Measurements from ENCODE around the gene MARCO. TPM values are rescaled to one million over a fixed set of nuclear protein-coding genes. Genes with fewer than 3 reads are reported as not detected.

The MARCO gene
- total and polyA plus RNA-seq, 2 donors (not counting 3 experiments of a cell fraction or from before 2014, with no cell fraction given) = not detected

DNA sequence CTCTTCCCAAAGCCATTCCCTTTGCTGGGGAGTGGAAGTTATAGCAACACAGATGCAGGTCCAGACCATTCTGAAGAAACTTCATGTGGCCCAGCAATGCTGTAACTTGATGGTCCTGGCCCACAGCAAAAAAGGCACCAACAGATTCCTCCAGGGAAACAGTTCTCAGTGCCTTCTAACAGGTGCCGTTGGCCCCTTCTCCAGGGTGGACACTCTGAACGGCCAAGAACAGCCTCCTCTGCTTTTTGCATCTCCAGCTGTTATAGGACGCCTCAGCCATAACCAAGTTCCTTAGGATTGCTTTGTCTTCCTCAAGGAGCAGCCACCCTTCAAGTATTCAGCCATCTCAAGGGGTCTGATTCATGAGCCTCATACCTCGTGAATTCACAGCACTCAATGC lies 38.0 kb downstream of the MARCO start:
- H3K4me2 ChIP-seq (ENCODE audit: insufficient read depth, low read length) = no peak overlapping the region
- H3K4me3 ChIP-seq (replicated peaks in 1 of 3; ENCODE audit: insufficient read depth in 1 of 3, low read depth in 1 of 3, low read length in 3 of 3) = no peak overlapping the region
- FAIRE-seq = no peak
- H2AFZ ChIP-seq (ENCODE audit: low read depth, low read length) = no peak overlapping the region
- no TSS peak for BruUV-seq (replicated peaks)
- dilution Hi-C loops (cut with MboI; ENCODE audit: extremely low pct_ligation_motif_present, low sequenced_read_pairs) (no loop called here), intact Hi-C loops (cut with micrococcal nuclease) (no loop called here)
- H4K20me1 ChIP-seq (replicated peaks; ENCODE audit: control insufficient read depth, extremely low read depth, insufficient read depth, low read length) = no peaks in the 10 kb centered on the region
- ChIA-PET POLR2A (no interaction called here), CTCF (no interaction called here)
- no peaks in the 10 kb centered on the region for H3K4me1 ChIP-seq (ENCODE audit: control insufficient read depth, extremely low read depth, insufficient read depth, low read length)
- DNase-seq (ENCODE audit: low read depth, low spot score) = no peak
- H3K9me1 ChIP-seq (replicated peaks; ENCODE audit: control insufficient read depth, extremely low read depth, insufficient read depth, low read length) = no peaks in the 10 kb centered on the region
- H3K27ac ChIP-seq (ENCODE audit: insufficient read depth, low read depth, low read length) = no peak overlapping the region
- H3K27me3 ChIP-seq (ENCODE audit: control insufficient read depth in 2 of 2, insufficient read depth in 2 of 2, low read length in 2 of 2) = no peaks in the 10 kb centered on the region
- H3K79me2 ChIP-seq (ENCODE audit: control insufficient read depth, insufficient read depth, low read length) = no peaks in the 10 kb centered on the region
- TF ChIP-seq JUN (IDR thresholded peaks at IDR 0.05; ENCODE audit: borderline replicate concordance, insufficient read depth, insufficient read length, low read depth) (no peak), GATA2 (IDR thresholded peaks at IDR 0.05; ENCODE audit: insufficient read depth, insufficient read length, low read depth, low read length) (no peak), FOS (IDR thresholded peaks at IDR 0.05; ENCODE audit: borderline replicate concordance, insufficient read depth, low read length) (no peak), POLR2AphosphoS5 (IDR thresholded peaks at IDR 0.05; ENCODE audit: insufficient read depth, low read depth, low read length) (no peak), MYC (IDR thresholded peaks at IDR 0.05; ENCODE audit: low read depth, low read length) (no peak), POLR2A (IDR thresholded peaks at IDR 0.05; ENCODE audit: low read depth, low read length) (no peak), EZH2 (IDR thresholded peaks at IDR 0.05; ENCODE audit: borderline replicate concordance, low read depth, low read length, severe bottlenecking) (no peak)
- TF ChIP-seq, protein P1, sequence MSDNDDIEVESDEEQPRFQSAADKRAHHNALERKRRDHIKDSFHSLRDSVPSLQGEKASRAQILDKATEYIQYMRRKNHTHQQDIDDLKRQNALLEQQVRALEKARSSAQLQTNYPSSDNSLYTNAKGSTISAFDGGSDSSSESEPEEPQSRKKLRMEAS (IDR thresholded peaks at IDR 0.05; ENCODE audit: insufficient read depth, insufficient read length) = no peak
- TF ChIP-seq, protein P2, sequence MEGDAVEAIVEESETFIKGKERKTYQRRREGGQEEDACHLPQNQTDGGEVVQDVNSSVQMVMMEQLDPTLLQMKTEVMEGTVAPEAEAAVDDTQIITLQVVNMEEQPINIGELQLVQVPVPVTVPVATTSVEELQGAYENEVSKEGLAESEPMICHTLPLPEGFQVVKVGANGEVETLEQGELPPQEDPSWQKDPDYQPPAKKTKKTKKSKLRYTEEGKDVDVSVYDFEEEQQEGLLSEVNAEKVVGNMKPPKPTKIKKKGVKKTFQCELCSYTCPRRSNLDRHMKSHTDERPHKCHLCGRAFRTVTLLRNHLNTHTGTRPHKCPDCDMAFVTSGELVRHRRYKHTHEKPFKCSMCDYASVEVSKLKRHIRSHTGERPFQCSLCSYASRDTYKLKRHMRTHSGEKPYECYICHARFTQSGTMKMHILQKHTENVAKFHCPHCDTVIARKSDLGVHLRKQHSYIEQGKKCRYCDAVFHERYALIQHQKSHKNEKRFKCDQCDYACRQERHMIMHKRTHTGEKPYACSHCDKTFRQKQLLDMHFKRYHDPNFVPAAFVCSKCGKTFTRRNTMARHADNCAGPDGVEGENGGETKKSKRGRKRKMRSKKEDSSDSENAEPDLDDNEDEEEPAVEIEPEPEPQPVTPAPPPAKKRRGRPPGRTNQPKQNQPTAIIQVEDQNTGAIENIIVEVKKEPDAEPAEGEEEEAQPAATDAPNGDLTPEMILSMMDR (IDR thresholded peaks at IDR 0.05; ENCODE audit: extremely low read depth in 1 of 2, insufficient read depth in 1 of 2, low read depth in 1 of 2, low read length in 2 of 2) = no peak
- H3K9ac ChIP-seq (replicated peaks; ENCODE audit: extremely low read depth, insufficient read depth, low read length) = no peak overlapping the region
- H3K36me3 ChIP-seq (ENCODE audit: control insufficient read depth in 2 of 2, extremely low read depth in 1 of 2, insufficient read depth in 2 of 2, low read length in 2 of 2) = no peaks in the 10 kb centered on the region
- no peaks in the 10 kb centered on the region for H3K9me3 ChIP-seq (replicated peaks; ENCODE audit: control insufficient read depth, insufficient read depth, low read length)
